NCI-H526 (cell line): Measurements from ENCODE around the gene CSNK2A1.

Experiments
- DNase-seq, 2 experiments: peaks; one replicate each; lab custom pipeline; 2025; lab: John Stamatoyannopoulos, UW

Gene CSNK2A1

DNA sequence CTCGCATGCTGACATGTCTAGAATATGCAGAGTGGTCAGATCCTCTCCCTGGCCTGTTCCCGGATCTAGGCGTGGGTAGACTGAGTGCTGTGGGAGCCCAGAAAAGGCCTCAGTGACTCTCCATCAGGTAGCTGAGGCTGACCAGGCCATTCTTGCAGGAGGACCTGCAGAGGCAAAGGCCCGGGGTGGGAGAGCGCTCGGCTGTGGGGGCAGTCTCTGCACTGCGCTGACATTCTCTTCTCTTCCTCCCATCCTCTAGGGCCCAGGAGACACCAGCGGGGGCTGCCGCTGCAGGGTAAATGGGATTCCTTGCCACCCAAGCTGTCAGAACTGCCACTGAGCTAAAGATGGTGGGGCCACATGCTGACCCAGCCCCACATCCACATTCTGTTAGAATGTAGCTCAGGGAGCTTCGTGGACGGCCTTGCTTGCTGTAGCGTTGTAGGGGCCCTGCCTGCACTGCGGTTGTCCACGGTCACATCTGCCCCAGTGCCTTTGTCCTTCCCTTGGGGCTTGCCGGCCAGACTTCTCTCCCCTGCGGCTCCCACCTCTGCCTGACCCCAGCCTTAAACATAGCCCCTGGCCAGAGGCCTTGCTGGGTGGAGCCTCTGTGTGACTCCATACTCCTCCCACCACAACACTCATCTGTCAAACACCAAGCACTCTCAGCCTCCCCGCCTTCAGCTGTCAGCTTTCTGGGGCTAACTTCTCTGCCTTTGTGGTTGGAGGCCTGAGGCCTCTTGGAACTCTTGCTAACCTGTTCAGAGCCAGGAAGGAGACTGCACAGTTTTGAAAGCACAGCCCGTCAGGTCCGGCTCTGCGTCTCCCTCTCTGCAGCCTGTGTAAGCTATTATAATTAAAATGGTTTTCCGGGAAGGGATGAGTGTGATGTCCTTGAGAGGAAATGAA is 113.2 kb downstream of the CSNK2A1 start:
- DNase-seq = no peak

DNA sequence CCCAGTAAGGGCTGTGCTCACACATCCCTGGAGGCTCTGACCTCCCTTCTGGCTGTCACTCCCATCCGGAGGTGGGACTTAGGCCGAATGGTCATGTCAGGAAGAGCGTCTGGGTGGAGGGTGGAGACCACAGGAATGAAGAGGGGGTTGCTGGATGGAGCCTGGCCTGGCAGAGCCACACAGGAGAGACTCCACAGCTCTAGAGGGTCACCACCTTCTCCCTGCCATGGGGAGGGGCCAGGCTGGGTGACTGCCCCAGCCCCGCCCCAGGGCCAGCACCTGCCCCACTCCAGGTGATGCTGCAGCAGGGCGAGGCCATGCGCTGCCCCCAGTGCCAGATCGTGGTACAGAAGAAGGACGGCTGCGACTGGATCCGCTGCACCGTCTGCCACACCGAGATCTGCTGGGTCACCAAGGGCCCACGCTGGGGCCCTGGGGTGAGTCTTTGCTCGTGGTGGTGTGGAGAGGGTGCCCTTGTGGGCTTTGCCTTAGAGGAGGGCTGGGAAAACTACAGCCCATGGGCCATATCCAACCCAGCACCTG is 114.9 kb downstream of the CSNK2A1 start:
- DNase-seq = peak in 1 of 2 experiments; percentile 46

DNA sequence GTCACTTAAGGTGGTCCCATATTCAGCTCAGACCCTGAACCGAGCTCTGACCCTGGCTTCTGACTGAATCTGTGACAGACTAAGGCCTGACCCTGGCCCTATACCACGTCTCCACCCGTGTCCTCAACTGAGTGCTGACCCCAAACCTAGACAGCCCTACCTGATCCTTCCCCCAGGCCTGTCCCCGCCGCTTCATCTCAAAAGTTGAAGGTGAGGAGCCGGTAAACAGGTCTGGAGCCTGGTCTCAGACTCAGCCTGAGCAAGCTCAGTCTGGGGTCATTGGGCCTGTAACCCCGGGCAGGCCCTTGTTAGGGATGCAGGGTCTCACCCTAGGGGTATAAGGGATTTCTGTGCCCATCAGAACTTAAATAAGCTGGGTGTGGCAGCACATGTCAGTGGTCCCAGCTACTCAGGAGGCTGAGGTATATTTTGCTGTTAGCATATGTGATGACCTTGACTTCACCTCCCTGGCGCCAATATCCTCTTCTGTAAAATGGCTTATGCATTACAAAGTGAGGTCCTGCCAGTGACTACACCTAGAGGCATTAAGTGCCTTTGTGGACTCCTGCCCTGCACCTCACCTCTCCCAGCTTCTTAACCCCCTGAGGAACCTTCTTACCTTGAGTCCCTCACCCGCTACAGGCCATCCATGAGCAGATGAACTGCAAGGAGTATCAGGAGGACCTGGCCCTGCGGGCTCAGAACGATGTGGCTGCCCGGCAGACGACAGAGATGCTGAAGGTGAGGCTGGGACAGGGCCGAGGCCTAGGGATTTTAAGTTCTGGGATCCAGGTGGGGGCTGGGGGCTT is 115.5 kb downstream of the CSNK2A1 start:
- no peak for DNase-seq

DNA sequence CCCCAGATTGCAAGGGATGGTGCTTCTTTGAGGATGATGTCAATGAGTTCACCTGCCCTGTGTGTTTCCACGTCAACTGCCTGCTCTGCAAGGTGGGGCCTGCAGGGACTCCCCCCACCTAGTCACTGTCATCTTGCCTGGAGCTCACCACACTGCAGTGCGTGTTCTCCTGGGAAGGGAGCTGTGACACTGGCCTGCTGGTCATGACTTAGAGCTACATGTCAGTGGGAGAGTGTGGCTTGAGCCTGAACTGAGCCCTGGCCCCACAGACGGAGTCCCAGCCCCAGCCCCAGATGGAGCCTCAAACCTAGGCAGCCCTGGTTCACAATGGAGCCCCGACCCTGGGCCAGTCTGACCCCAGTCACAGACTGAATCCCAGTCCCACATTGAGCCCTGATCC is 116.2 kb downstream of the CSNK2A1 start:
- DNase-seq = no peak

DNA sequence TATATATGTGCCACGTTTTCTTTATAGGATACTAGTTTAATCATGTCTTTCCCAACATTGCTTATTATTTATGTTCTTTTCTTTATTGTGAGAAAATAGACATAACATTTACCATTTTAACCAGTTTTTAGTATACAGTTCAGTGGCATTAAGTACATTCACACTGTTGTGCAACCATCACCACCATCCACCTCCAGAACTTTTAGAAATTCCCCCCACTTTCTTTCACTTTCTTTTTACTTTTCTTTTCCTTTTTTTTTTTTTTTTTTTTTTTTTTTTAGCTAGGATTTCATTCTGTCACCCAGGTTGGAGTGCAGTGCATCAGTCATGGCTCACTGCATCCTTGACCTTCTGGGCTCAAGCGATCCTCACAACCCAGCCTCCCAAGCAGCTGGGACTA is 117.0 kb downstream of the CSNK2A1 start:
- DNase-seq = no peak
